IMR-90 (cell line): ENCODE results near the gene SLC25A21. TPM values are rescaled to one million over a fixed set of nuclear protein-coding genes. Genes with fewer than 3 reads are reported as not detected.

Experiments
- ATAC-seq: fragments of 200-7000 bp; cut with Tn5 transposase; 2 replicates; pipeline ENCODE4 v1.9.1; 2020; ENCODE audit warnings: low read depth, mild to moderate bottlenecking, moderate library complexity
- BruUV-seq: library from RNA; stranded (reverse); fragments of 400-500 nt; replicated peaks from 2 replicates; lab custom pipeline; 2021; lab: Mats Ljungman, UMichigan
- CTCF ChIA-PET: fragments of 300-600 bp; formaldehyde crosslinking; extraction: SDS; loops from one replicate; lab custom pipeline; 2021; ENCODE audit warnings: antibody characterized with exemption; lab: Yijun Ruan, JAX
- POLR2A ChIA-PET: fragments of 300-600 bp; sonication (Branson Sonifier 250); formaldehyde crosslinking; loops from one replicate; lab custom pipeline; 2022; ENCODE audit warnings: antibody characterized with exemption; ENCODE audit not compliant: unreplicated experiment; lab: Charles Lee
- DNase-seq: peaks from one replicate; pipeline ENCODE4 v3.0.0; 2013
- H2AFZ ChIP-seq: replicated peaks from 2 replicates; pipeline ENCODE3; 2013; ENCODE audit warnings: low read length, mild to moderate bottlenecking; ENCODE audit not compliant: poor library complexity
- H2AK5ac ChIP-seq: 2 replicates; pipeline ENCODE4 v1.6.1; 2013; ENCODE audit warnings: low read depth, low read length, inconsistent platforms
- H2AK9ac ChIP-seq: replicated peaks from 2 replicates; pipeline ENCODE3; 2013; ENCODE audit warnings: mild to moderate bottlenecking, low read depth, low read length, moderate library complexity; ENCODE audit not compliant: poor library complexity
- H2BK120ac ChIP-seq: 2 replicates; pipeline ENCODE4 v1.6.1; 2013; ENCODE audit warnings: low read depth, low read length, inconsistent platforms
- H2BK15ac ChIP-seq: 3 replicates; pipeline ENCODE4 v1.6.1; 2013; ENCODE audit warnings: low read depth, low read length, inconsistent platforms
- H2BK20ac ChIP-seq: 2 replicates; pipeline ENCODE4 v1.6.1; 2013; ENCODE audit warnings: low read depth, mild to moderate bottlenecking, inconsistent platforms, low read length, moderate library complexity
- H2BK5ac ChIP-seq: 2 replicates; pipeline ENCODE4 v1.6.1; 2013; ENCODE audit warnings: mild to moderate bottlenecking, low read depth, low read length, inconsistent platforms; ENCODE audit not compliant: poor library complexity, severe bottlenecking
- H3K14ac ChIP-seq: replicated peaks from 2 replicates; pipeline ENCODE4 v1.6.1; 2013; ENCODE audit warnings: low read depth, low read length, inconsistent platforms
- H3K18ac ChIP-seq: 2 replicates; pipeline ENCODE4 v1.6.1; 2013; ENCODE audit warnings: low read depth, low read length, control low read depth
- H3K23ac ChIP-seq: 2 replicates; pipeline ENCODE4 v1.6.1; 2013; ENCODE audit warnings: low read depth, low read length, inconsistent platforms
- H3K27ac ChIP-seq: 2 replicates; pipeline ENCODE4 v1.5.1; 2013; ENCODE audit warnings: mild to moderate bottlenecking, control low read depth, low read length; ENCODE audit not compliant: insufficient read depth
- H3K27me3 ChIP-seq: 2 replicates; pipeline ENCODE4 v1.6.1; 2013; ENCODE audit warnings: low read length; ENCODE audit not compliant: control insufficient read depth, insufficient read depth
- H3K36me3 ChIP-seq: 2 replicates; pipeline ENCODE4 v1.6.1; 2013; ENCODE audit warnings: low read length, mixed read lengths; ENCODE audit not compliant: control insufficient read depth, insufficient read depth
- H3K4ac ChIP-seq: 2 replicates; pipeline ENCODE4 v1.6.1; 2013; ENCODE audit warnings: low read depth, low read length, inconsistent platforms
- H3K4me1 ChIP-seq: 2 replicates; pipeline ENCODE4 v1.6.1; 2013; ENCODE audit warnings: low read length, mixed read lengths; ENCODE audit not compliant: control insufficient read depth, insufficient read depth
- H3K4me2 ChIP-seq: 2 replicates; pipeline ENCODE4 v1.6.1; 2013; ENCODE audit warnings: low read depth, mild to moderate bottlenecking, control low read depth, low read length, moderate library complexity
- H3K4me3 ChIP-seq: 2 replicates; pipeline ENCODE4 v1.5.1; 2013; ENCODE audit warnings: low read depth, mild to moderate bottlenecking, control low read depth, low read length, moderate library complexity; ENCODE audit not compliant: insufficient read depth
- H3K56ac ChIP-seq: 2 replicates; pipeline ENCODE4 v1.6.1; 2013; ENCODE audit warnings: low read length, inconsistent platforms; ENCODE audit not compliant: insufficient read depth; ENCODE audit errors: extremely low read depth
- H3K79me1 ChIP-seq, 2 experiments: 2 replicates each; pipeline ENCODE4 v1.6.1; 2013; ENCODE audit warnings: low read length in 2 of 2, inconsistent platforms in 1 of 2, low read depth in 1 of 2
- H3K9ac ChIP-seq: 2 replicates; pipeline ENCODE4 v1.6.1; 2013; ENCODE audit warnings: low read depth, low read length, control low read depth
- H3K9me1 ChIP-seq: 2 replicates; pipeline ENCODE4 v1.6.1; 2013; ENCODE audit warnings: low read length, inconsistent platforms; ENCODE audit not compliant: insufficient read depth
- H3K9me3 ChIP-seq: 2 replicates; pipeline ENCODE4 v1.6.1; 2013; ENCODE audit warnings: low read length; ENCODE audit not compliant: control insufficient read depth, insufficient read depth
- H4K20me1 ChIP-seq: 2 replicates; pipeline ENCODE4 v1.6.1; 2013; ENCODE audit warnings: low read length, inconsistent platforms; ENCODE audit not compliant: insufficient read depth
- H4K5ac ChIP-seq: 2 replicates; pipeline ENCODE4 v1.6.1; 2013; ENCODE audit warnings: mild to moderate bottlenecking, low read depth, low read length, control low read depth
- H4K8ac ChIP-seq, 2 experiments: 2 replicates each; pipeline ENCODE4 v1.6.1; 2013; ENCODE audit warnings: low read depth in 2 of 2, low read length in 2 of 2, control low read depth in 1 of 2, inconsistent platforms in 1 of 2
- H4K91ac ChIP-seq: 2 replicates; pipeline ENCODE4 v1.6.1; 2013; ENCODE audit warnings: low read depth, low read length, inconsistent platforms; ENCODE audit not compliant: insufficient read depth
- CTCF ChIP-seq: conservative IDR thresholded peaks from 2 replicates; pipeline ENCODE4 v1.5.1; 2012; ENCODE audit warnings: mild to moderate bottlenecking, low read depth, low read length, improper control_type of control experiment
- SMC3 ChIP-seq: fragments of 150-350 bp; IDR thresholded peaks from 2 replicates; pipeline ENCODE4 v1.6.1; 2016; ENCODE audit warnings: low read depth, mild to moderate bottlenecking, antibody characterized with exemption, low read length, moderate library complexity
- WGBS, 2 experiments: methylation state at CpG; one replicate each; pipeline versions ENCODE4 v1.1.5 to v1.1.7; 2013; ENCODE audit warnings: missing lambda C conversion rate in 2 of 2; ENCODE audit not compliant: insufficient read length in 1 of 2; ENCODE audit errors: extremely low coverage in 2 of 2; 5-methylcytosine and 5-hydroxymethylcytosine counted together
- dilution Hi-C: fragments of 300-500 bp; cut with HindIII; formaldehyde crosslinking; loops from one replicate; pipeline ENCODE4 v1.14.3; 2018; ENCODE audit warnings: low sequenced_read_pairs; ENCODE audit not compliant: unreplicated experiment
- in situ Hi-C: fragments of 300-500 bp; cut with MboI; formaldehyde crosslinking; loops from 3 replicates; pipeline ENCODE4 v1.14.3; 2019; ENCODE audit warnings: low sequenced_read_pairs, inconsistent platforms, mixed read lengths
- intact Hi-C: fragments of 100-400 bp; cut with micrococcal nuclease; formaldehyde crosslinking; loops from 2 replicates; pipeline ENCODE4 v1.10.0; 2022
- polyA plus RNA-seq, 3 experiments: library from polyadenylated mRNA; depleted of rRNA; stranded (reverse); fragments of >200 nt; gene quantifications; 2 replicates each; pipeline ENCODE4 v1.2.3, GENCODE V29; 2012; ENCODE audit warnings: low replicate concordance in 1 of 3
- total RNA-seq: library from RNA; depleted of rRNA; stranded (reverse); fragments of >200 nt; gene quantifications from 2 replicates; pipeline ENCODE4 v1.2.3, GENCODE V29; 2012

The SLC25A21 gene
- total and polyA plus RNA-seq, 2 of the 4 experiments (the other 2 are of a cell fraction): 0.62 to 0.90 TPM

DNA sequence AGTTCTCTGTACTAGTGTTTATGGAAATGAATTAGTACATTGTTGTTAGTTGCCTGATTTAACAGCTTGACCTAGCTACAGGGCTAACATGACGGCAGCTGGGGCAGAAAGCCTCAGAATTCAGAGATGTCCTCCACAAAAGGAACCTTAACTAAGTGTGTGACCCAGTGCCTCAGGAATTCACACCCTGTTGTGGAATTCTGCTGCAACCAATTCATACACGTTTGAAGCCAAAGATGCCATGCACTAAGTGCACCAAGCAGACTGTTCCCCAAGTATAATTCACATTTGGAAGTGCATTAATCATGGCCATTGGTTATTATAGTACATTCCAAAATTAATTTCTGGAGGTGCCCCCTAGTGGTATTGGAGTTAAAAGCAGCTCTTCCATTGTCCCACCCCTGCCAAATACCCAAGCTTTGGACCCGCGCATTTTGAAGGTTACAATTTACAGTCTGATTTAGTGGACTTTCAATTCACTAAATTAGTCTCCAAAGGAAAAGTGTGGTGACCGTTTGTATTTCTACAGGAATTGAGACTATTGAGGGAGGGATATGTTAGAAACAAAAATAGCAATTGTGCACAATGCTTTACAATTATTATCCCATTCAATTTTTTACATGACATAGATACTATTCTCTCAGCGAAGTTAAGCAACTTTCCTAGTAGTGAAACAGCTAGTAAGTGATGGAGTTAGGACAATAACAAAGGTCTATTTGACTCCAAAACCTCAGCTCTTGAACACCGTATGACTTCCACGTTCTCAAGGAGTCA, 424.8 kb downstream of the SLC25A21 start:
- Histone ChIP-seq H4K20me1 (no peaks in the 10 kb centered on the region), H2BK5ac (no peak overlapping the region), H3K9ac (no peak overlapping the region), H3K9me1 (no peaks in the 10 kb centered on the region), H3K79me1 (no peaks in the 10 kb centered on the region), H2BK20ac (no peak overlapping the region), H3K4me2 (no peak overlapping the region), H3K27ac (no peak overlapping the region), H3K23ac (no peak overlapping the region), H2AK5ac (no peak overlapping the region), H4K91ac (no peak overlapping the region), H4K8ac (no peak overlapping the region), H3K14ac (no peak overlapping the region), H3K36me3 (no peaks in the 10 kb centered on the region), H2AK9ac (no peak overlapping the region), H3K18ac (no peak overlapping the region), H3K4me1 (no peaks in the 10 kb centered on the region), H3K4ac (no peak overlapping the region), H2BK120ac (no peak overlapping the region), H4K5ac (no peak overlapping the region), H3K56ac (no peak overlapping the region), H3K4me3 (no peak overlapping the region), H2AFZ (no peak overlapping the region), H2BK15ac (no peak overlapping the region), H3K27me3 (no peaks in the 10 kb centered on the region; the same call in 1 of the 2 replicates), H3K9me3 (no peaks in the 10 kb centered on the region)
- CTCF ChIA-PET: interaction anchor here (0.7 to 1.5 kb wide), 5 partner anchors 9 to 371 kb away, joined by 3 to 5 read pairs (median 3); no protein-coding TSS in a partner anchor
- POLR2A ChIA-PET: no interaction called here
- intact Hi-C loops (no loop called here), in situ Hi-C loops (no loop called here), dilution Hi-C loops (no loop called here)
- ATAC-seq (no peak), DNase-seq (no peak)
- no TSS peak for BruUV-seq
- WGBS, 2 experiments: 60% methylated on average over 1 of the region's 8 CpGs; no CpG with 5 or more reads in 1 of the 2 experiments
- TF ChIP-seq CTCF (peak; percentile 52), SMC3 (no peak)
